HepG2 (cell line): ENCODE data around the gene C6orf136.

Source experiments
- POLR2A ChIP-seq, 2 experiments: IDR thresholded peaks; 2 replicates each; pipeline ENCODE4 v1.6.1; 2011; ENCODE audit warnings: low read depth in 2 of 2, low read length in 2 of 2, mild to moderate bottlenecking in 1 of 2, moderate library complexity in 1 of 2; ENCODE audit not compliant: insufficient read depth in 1 of 2
- SIN3A ChIP-seq: IDR thresholded peaks from 2 replicates; pipeline ENCODE4 v1.6.1; 2011; ENCODE audit warnings: low read depth, mild to moderate bottlenecking, control low read depth, low read length, borderline replicate concordance

DNA sequence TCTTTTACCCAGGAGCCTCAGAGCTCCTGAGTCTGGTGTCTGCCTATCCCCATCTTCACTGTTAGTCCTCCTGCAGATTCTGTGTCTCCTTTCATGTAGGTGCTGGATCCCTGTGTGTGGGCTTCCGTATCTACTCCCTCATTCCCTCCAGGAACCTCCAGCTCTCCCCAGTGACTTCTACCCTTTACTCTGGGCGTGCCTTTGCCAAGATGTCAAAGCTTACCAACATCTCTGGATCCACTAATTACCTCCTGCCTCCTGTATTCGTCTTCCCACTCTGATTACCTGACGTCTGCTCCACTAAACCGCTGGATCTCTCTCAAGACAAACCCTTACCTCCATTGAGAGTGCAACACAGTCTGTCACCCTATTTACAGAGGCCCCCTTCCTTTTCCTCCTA is 2.2 kb upstream of the C6orf136 start:
- no peak for TF ChIP-seq POLR2A (IDR thresholded peaks at IDR 0.05; ENCODE audit: insufficient read depth in 1 of 2, low read depth in 2 of 2, low read length in 2 of 2)
- no peak for TF ChIP-seq SIN3A
